NCI-H345 treated with DMSO at 0.1 percent for 48 hours (cell line): Measurements from ENCODE around the gene LRRC8D.
A peak's percentile ranks its signal among the peaks of the same experiment; 100 is the strongest.

Experiments
- DNase-seq: peaks from one replicate; lab custom pipeline; 2025; ENCODE audit not compliant: unreplicated experiment; lab: John Stamatoyannopoulos, UW

LRRC8D gene

DNA sequence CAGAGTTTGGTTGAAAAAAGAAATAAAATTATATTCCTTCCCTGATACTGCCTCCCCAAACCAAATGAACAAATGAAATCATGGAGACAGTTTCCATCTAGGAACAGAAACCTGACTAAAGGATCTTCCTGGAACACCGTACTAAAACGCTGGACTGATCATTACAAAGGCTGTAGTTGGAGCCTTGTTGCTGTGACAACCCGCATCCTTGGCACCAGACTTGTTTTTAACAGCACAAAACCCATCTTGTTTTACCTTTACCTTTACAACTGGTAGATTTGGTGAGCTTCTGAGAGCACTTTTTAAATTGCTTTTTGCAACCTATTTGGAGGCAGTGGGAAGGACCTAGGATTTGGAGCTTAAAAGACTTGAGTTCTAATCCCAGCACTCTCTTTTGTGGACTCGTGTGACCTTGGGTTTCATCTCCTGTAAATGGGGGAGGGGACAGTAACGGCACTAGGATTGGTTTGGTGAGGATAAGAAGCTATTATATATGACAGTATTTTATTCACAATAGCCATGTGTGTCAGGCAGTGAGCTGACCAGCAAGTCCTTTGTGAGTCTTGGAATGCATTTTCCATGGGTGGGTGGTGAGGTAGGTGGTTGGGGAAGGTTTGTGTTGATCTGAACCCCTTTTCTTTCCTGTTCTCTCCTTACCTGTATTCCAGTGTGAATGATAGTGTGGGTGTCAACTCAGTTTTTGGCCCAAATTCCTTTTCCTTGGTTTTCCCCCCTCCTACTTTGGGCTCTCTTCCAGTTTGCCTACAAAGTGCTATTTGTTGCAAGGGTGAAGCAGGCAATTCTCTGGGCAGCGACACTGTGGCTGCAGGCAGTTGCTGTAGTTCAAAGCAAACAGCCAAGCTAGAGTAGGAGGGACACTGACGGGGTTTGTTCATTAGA, 12.6 kb downstream of the LRRC8D start:
- no peak for DNase-seq

DNA sequence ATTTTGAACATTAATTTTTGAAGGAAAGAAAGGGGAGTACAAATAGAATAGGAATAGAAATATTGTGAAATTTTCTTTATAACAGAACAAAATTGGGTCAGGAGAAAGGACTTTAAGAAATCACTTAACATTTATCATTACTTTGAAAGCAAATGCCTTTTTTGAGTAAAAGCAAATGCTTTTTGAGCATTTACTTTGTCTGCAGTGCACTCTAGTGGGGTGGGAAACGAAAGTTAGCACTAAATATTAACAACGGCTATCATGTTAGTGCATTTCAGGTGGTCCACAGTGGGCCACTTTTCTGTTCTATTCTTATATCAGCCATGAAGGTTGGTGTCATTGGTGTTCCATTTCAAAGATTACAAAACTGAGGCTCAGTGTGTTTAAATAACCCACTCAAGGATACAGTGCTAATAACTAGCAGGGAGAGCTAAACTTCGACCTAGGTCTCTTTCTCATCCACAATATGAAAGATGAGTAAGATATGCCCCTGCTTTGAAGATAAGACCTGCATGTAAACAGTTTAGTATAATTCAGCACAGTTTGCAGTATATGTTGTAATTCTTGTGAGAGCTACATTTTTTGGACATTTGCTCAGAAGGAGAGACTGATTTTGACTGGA, 13.4 kb downstream of the LRRC8D start:
- DNase-seq = no peak

DNA sequence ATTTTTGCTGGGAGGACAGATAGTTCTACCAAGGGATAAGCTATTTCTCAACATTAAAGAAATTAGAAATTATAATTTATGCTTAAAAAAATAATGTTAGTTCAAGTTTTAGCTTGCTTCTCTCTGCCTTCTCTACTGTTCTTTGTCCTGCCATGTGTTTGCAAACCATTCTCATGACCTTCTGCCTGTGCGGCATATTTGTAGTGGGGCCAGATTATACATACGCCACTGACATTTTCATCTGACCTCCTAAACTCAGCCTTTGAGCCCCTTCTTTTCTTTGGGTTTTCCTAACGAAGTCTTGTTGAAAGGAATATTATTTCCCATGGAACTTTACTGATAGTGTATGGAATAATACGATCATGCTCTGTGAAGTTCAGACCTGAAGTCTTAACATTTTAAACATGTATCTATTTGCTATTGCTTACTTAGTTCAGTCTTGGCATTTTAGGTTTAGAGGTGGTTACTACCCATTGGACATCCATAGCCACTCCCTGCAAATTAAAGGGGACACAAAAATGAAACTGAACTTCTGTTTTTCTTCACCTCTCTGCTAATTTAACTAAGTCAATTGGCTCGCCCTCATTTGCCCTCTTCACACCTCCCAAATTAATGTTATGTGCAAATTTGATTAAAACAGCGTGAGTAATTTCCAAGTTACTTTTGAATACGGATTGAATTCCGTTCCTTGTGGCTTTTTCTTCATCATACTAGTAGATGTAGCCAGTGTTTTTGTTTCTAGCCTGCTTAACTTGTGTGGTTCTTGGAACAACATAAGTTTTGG, 15.6 kb downstream of the LRRC8D start:
- no peak for DNase-seq

DNA sequence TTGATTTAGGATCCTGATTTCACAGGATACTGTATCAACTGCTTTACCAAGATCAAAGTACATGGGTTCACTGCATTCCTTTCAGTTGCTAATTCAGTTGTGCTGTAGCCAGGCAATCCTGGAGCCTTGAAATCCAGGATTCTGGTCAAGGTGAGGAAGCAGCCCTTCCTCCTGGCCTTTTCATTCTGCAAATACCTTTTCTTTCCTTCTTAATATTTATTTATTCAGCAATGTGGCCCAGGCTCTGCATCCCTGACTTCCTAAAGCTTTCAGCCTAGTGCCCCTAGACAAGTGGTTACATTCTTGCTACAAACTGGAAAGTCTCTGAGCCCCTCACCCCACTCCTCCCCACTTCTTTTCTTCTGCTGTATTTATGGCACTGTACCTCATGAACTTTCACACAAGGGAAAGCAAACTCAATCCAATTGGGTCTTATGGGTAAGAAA, 16.2 kb downstream of the LRRC8D start:
- no peak for DNase-seq

DNA sequence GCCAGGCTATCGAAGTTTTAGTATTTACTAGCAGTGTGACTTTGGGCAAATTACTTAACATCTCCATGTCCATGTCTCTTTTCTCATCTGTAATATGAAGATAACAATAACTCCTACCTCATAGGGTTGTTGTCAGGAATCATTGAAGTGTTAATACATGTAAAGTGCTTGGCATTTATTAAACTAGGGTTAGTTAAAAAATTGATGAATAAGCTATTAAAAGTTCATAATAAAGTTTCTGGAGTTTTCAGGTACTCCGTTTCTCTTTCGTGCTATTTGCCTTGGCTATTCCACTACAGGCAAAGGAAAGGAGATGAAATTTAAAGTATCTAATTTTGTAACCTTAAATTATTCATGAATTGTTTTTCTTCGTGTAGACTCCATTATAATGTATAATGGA, 16.7 kb downstream of the LRRC8D start:
- no peak for DNase-seq

DNA sequence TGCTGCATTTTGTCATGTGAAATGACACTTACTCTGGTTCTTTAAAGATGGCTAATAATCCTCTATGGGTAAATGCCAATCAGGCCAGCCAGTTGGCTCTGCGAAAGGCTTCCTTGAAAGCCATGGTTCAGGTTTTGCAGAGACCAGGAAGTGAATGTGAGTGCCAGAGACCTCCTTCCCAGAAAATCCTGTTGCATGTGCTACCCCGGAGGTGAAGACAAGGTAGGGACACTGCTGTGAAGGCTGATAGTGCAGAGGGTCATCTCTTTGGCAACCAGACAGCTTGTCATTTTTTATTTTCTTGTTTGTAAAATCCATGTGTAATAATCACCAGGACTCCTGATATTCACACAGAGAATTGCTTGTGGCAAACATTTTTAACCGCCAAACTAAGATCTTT, 18.7 kb downstream of the LRRC8D start:
- DNase-seq = no peak

DNA sequence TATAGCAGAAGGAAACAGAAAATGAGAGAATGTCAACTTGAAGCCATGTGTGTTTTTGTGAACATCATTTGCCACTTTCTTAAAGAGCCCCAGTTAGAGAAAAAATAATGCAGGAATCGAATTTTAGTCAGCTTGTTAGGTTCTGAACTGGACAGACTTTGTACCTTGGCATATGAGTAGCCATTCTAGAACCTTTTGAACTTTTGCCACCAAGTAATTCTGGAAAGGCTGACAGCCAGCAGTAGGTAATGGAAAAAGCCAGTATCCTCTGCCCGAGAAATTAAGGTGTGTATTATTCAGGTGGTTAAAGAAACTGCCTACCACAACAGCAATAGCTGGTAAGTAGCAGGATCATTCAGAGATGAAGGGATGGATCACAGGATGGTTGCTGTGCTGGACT, 20.7 kb downstream of the LRRC8D start:
- DNase-seq = no peak

DNA sequence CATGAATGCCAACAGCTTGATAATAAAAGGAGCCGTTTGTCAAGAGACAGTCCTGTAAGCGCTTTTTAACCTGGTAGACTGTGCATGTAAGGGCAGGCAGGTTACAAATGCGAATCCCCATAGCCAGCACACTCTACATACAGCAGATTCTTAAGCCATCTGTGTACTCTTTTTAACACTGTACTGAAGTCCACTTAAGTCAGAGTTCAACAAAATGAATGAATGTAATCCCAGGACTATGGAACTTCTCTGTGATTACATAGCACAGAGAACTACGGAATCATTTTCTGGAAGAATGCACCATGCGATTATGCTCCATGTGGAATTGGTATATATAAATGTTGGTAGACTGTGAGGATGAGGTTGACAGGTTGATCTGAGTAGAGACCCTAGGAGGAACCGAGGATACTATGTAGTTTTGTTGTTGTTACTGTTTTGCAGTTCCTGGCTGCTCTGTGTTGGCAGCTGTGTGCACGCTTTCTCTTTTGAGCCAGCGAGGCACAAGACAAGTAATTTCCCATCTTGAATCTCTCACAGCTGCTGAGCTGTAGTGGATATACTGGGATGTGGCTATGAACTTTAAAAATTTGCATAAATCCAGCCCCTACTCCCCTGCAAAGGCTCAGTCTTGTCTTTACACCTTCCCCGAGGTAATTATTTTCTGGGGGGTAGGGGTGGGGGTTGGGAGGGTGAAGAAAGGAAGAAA, 21.9 kb downstream of the LRRC8D start:
- no peak for DNase-seq

DNA sequence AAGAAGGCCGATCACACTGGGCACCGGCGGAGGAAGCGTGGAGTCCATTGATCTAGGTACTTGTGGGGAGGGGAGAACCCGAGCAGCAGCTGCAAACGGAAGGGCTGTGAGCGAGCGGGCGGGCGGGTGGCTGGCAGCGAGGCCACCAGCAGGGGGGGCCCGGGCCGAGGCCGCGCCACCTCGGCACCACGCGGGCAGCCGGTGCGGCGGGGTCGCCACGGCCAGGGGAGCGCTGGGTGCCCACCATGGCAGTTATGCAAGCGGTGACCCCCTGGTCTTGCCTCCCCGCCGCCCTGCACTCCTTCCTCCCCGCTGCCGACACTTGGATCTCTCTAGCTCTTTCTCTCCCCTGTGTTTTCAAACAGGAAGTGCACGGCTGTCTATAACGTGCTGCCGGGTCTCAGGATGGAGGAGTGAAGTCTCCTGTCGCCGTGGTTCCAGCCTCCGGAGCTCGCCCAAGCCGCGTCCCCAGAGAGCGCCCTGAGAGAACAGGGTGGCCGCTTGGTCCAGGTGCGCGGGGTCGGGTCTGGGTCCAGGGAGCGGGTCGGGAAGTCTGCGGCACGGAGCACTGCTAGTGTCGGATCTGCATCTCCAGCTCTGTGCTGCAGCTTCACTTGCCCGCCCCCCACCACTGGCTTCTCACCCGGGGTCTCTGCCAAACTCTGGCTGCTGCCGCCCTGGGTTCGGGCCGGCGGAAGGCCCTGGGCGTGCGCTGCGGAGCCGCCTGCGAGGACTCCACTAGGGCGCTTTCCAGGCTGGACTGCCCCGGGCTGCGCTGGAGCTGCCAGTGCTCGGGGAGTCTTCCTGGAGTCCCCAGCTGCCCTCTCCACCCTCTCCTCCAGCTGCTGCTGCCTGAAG, 22.7 kb downstream of the LRRC8D start:
- DNase-seq = peak; percentile 65

DNA sequence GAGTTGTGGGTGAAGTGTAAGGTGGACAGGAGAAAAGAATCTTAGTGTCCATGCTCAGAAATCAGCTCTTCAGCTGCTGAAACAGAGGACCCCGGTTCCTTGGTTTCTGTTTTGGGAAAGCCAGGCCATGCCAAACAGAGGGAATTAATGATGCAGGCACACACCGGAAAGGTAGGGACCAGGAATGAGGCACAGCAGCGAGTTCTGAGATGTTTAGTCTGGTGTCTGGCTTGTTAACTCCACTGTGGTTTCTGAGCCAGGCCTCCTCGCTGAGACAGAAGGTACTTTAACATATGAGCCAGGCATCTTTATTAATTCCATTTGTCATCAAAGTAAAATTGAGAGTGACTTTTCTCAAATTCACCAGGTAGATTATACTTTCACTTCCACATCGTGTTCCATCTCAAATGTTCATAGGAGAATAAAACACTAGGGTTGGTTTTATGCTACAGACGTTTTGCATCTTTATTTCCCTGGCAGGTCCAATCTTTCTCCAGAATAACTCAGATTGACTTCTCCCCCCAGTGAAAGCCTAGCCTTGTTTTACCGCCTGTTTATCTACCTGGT, 23.5 kb downstream of the LRRC8D start:
- DNase-seq = no peak

DNA sequence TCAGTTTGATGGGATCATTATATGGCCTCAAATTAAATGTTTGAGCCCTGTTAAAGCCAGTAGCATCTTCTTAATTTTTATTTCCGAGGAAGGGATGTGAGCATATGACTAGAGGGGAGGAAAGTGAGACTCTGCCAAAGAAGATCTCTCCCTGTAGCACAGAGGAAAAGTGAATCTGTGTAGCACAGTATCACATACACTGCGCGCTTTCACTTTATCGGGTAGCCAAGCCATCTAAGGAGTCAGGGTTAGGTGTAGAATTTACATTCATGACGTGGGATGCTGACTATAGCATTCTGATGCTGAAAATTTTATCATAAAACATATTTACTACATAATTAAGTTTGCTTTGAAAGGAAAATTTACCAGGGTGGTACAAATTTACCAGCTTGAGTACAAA, 24.0 kb downstream of the LRRC8D start:
- no peak for DNase-seq

DNA sequence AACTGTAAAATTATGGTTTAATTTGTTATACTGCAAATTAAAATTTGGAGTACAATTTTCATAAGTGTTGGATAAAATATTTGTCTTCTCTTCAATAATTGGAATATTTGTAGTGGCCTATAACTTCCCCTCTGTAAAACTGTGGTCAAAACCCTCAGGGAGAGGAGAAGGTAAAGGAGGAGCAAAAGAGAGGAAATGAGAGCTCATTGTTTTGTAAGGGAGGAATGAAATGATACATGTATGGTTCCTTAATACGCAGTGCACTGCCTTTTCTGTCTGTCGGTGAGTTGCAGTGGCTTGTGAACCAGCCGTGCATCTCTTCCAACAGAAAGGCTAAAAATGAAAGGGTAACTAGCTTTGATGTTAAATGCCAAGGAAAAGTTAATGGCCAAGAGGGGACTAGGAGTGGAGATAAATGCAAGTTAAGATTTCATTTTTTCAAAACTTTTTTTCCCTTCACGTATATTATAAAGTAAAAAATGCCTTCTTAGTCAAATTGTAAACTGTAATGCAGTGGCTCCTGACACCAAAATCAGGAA, 26.4 kb downstream of the LRRC8D start:
- no peak for DNase-seq

DNA sequence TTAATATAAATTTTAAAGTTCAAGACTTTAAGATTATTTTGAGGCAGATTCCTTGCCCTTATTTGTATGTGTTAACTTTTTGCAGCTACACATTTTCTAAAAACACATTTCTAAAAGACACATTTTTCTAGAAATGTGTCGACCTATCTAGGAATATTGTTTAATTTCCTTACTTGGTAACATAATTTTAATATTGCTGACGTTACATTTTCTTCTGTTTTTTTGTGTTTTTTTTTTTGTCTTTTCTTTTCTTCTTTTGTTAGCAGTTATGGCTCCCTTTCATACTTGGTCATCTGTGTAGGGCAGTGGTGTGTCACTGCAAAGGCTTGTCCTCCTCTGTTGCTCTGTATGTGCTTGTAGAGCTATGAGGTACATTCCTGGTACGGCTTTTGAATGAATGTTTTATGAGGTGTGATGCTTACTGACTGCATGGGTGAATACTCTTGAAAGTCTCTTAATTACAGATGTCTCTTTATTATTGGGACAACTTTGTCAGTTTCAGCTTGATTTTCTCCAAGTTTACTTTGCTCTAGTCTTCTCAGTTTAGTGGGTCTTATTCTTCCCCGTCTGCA, 30.1 kb downstream of the LRRC8D start:
- no peak for DNase-seq

DNA sequence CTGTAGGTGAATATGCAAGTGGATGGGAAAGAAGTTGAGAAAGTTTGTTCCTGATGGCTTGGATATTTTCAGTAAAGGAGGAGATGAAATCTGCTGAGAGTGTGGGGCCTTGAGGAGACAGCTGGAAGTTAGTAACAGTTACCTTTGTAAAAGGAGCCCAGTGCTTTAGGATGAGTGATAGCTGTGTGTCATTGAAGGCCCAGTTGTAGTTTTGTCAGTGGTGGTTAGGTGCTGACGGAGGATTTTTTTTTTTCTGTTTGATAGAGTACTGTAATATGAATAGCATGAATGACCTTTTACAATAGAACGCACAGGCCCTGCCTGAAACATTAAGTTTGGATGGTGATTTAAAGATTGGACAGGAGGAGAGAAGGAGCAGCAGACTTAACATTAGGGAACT, 33.3 kb downstream of the LRRC8D start:
- no peak for DNase-seq

DNA sequence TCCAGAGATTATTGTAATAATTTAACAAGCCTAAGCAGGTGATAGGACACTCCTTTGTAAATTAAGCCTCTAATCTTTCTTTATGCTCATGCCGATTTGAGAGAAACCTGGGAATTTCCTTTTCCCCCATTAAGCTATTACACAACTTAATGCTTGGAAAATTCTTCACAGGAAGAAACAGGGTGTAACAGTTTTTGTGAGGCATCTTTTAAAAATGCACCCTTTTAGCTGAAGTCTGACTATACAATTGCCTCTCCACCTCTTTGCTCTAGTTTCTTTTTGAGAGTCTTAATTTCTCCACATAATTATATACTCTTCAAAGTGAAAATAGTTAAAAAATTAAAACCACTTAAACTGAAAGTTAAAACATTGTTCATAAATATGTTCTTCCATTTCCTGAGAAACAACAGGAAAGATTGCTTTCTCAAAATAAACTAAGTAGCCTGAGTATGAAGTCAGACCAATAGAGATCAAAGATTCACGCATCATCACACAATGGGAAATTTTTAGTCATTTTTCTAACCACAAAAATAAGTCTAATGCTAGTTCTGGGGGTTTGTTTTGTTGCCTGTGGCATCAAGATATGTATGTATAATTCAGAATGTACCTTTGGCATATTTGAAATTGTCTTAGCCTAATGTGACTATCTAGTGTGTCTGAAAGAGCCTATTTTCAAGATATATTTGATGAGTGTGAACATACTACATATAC, 34.7 kb downstream of the LRRC8D start:
- DNase-seq = no peak

DNA sequence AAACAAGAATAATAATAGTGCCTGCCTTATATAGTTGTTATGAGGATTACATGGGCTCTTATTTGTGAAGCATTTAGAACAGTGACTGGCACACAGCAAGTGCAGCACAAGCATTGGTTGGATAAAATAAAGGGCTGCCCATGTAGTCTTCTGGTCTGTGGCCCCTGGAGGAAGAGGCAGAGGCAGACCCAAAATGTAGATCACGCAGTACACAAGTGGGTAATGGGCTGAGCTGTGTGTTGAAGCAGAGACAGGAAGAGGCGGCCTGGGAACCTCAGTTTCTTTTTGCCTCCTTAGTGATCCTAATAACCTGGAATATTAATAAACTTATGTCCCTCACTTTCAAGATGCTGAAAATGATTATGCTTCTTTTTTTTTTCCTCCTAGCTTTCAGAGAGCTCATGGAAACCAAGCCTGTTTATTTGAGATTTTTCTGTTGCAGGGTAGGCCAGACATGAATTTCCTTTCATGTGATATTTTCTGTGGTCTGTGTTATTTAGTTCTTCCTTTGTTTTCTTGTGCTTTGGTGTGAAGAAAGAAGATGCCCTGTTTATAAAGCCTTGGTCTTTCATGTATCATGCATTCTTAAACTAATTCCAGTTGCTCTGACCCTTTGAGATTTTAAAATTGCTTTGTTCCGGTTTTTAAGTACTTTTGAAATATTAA, 42.5 kb downstream of the LRRC8D start:
- no peak for DNase-seq

DNA sequence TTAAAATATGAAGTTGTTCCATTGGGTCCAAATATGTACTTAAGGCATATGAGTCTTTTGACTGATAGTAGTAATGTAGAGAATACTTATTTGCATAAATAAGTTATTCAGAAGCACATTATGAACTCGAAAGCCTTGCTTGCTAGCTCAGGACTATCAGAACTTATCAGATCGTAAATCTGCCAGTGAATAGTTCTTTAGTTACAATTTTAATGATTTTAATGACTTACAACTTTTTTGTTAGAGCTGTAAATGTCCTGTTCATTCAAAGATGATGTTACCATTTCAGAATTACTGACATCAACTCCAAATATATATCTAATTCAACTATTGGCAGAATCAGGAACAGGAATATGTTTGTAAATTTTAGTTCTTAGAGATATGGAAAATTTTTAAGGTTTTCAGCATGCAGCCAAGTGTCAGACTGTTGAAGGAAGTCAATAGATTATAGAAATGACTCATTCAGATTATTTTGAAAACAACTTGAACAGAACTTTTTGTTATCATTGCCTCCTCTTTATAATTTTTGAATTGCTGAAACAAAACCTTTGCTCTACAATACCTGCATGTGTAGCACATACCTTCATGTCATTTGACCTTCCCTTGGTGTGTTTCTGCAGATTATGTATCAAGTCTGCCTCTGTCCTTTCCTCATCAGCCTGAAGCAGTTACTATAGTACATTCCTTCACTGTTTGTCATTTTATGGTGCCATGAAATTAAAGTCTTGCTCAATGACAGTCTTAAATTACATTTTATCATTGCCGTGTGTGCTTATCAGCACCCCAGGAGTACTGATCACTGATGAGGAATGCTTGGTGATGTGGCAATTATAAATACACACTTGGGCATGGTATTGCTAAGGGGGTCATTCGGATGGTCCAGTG, 44.9 kb downstream of the LRRC8D start:
- no peak for DNase-seq
